Skin epidermis (tissue), 12 donors: ENCODE results near the gene RIN2.

Experiments used
- H3K27ac ChIP-seq, 21 experiments: fragments of 200-600 bp; sonication (generic) in 11 of 21; one replicate each; pipeline ENCODE4 v1.5.0; 2020; ENCODE audit warnings: mild to moderate bottlenecking in 3 of 21, inconsistent platforms in 2 of 21, moderate library complexity in 2 of 21
- H3K4me3 ChIP-seq, 7 experiments: fragments of 200-600 bp; sonication (generic) in 2 of 7; one replicate each; pipeline ENCODE4 v1.5.0; 2020; ENCODE audit warnings: inconsistent platforms in 2 of 7, mild to moderate bottlenecking in 2 of 7, moderate library complexity in 1 of 7

The RIN2 gene

GRCh38 chr20:19758133-19758500 lies at the start of gene RIN2:
RIN2 (plus strand) TSS chr20:19758258; CDS start chr20:19889602, 131,344 bp downstream.
- Histone ChIP-seq H3K4me3 (peak within 1 kb of the TSS; percentile 50 to 66 (median 55)), H3K27ac (peak within 1 kb of the TSS; percentile 47 to 95 (median 90))

- no peak overlapping the region for H3K27ac ChIP-seq
- H3K4me3 ChIP-seq: no peak overlapping the region
Observed at GRCh38 chr20:19709635-19710335, 48.3 kb upstream of the RIN2 start.

GRCh38 chr20:19710336-19711120 lies 47.5 kb upstream of the RIN2 start:
- Histone ChIP-seq H3K27ac (no peak overlapping the region), H3K4me3 (no peak overlapping the region)

- Histone ChIP-seq H3K27ac (no peak overlapping the region), H3K4me3 (no peak overlapping the region)
Observed at GRCh38 chr20:19711126-19711525, 46.9 kb upstream of the RIN2 start.

GRCh38 chr20:19712721-19713260 lies 45.3 kb upstream of the RIN2 start:
- no peak overlapping the region for H3K27ac ChIP-seq
- no peak overlapping the region for H3K4me3 ChIP-seq

- H3K4me3 ChIP-seq: no peak overlapping the region
- no peak overlapping the region for H3K27ac ChIP-seq
Observed at GRCh38 chr20:19713822-19714578, 44.1 kb upstream of the RIN2 start.

GRCh38 chr20:19714579-19714840 lies 43.5 kb upstream of the RIN2 start:
- H3K4me3 ChIP-seq: no peak overlapping the region
- no peak overlapping the region for H3K27ac ChIP-seq

GRCh38 chr20:19715986-19716385 lies 42.1 kb upstream of the RIN2 start:
- Histone ChIP-seq H3K4me3 (no peak overlapping the region), H3K27ac (no peak overlapping the region)

GRCh38 chr20:19718880-19719279 lies 39.2 kb upstream of the RIN2 start:
- Histone ChIP-seq H3K4me3 (no peak overlapping the region), H3K27ac (no peak overlapping the region)

- Histone ChIP-seq H3K27ac (no peak overlapping the region), H3K4me3 (no peak overlapping the region)
Observed at GRCh38 chr20:19720991-19721390, 37.1 kb upstream of the RIN2 start.

GRCh38 chr20:19723051-19723450 lies 35.0 kb upstream of the RIN2 start:
- Histone ChIP-seq H3K4me3 (no peak overlapping the region), H3K27ac (no peak overlapping the region)

GRCh38 chr20:19723813-19724430 lies 34.1 kb upstream of the RIN2 start:
- Histone ChIP-seq H3K4me3 (no peak overlapping the region), H3K27ac (no peak overlapping the region)

GRCh38 chr20:19725373-19725772 lies 32.7 kb upstream of the RIN2 start:
- H3K4me3 ChIP-seq: no peak overlapping the region
- H3K27ac ChIP-seq: no peak overlapping the region

GRCh38 chr20:19725814-19726525 lies 32.1 kb upstream of the RIN2 start:
- Histone ChIP-seq H3K27ac (no peak overlapping the region), H3K4me3 (no peak overlapping the region)

GRCh38 chr20:19727251-19727847 lies 30.7 kb upstream of the RIN2 start:
- H3K27ac ChIP-seq: no peak overlapping the region
- no peak overlapping the region for H3K4me3 ChIP-seq

GRCh38 chr20:19729672-19730071 lies 28.4 kb upstream of the RIN2 start:
- Histone ChIP-seq H3K27ac (no peak overlapping the region), H3K4me3 (no peak overlapping the region)

- no peak overlapping the region for H3K27ac ChIP-seq
- H3K4me3 ChIP-seq: no peak overlapping the region
Observed at GRCh38 chr20:19730706-19731105, 27.4 kb upstream of the RIN2 start.

- Histone ChIP-seq H3K27ac (peak overlapping the region in 11 of 21 experiments; percentile 7 to 78 (median 52)), H3K4me3 (no peak overlapping the region)
Observed at GRCh38 chr20:19734811-19735210, 23.2 kb upstream of the RIN2 start.

- Histone ChIP-seq H3K4me3 (no peak overlapping the region), H3K27ac (peak overlapping the region in 16 of 21 experiments; percentile 7 to 78 (median 48))
Observed at GRCh38 chr20:19735446-19735845, 22.6 kb upstream of the RIN2 start.
